IPS-18c (cell line): ENCODE data around the gene RASIP1.

Experiments
- H3K4me3 ChIP-seq: 2 replicates; pipeline ENCODE4 v1.7.0; 2013; ENCODE audit warnings: low read depth, mild to moderate bottlenecking, low read length, moderate library complexity; ENCODE audit not compliant: insufficient read depth
- H3K9me3 ChIP-seq: one replicate; pipeline ENCODE4 v1.6.1; 2013; ENCODE audit warnings: mild to moderate bottlenecking, low read length, moderate library complexity; ENCODE audit not compliant: control insufficient read depth, insufficient read depth

Gene RASIP1

DNA sequence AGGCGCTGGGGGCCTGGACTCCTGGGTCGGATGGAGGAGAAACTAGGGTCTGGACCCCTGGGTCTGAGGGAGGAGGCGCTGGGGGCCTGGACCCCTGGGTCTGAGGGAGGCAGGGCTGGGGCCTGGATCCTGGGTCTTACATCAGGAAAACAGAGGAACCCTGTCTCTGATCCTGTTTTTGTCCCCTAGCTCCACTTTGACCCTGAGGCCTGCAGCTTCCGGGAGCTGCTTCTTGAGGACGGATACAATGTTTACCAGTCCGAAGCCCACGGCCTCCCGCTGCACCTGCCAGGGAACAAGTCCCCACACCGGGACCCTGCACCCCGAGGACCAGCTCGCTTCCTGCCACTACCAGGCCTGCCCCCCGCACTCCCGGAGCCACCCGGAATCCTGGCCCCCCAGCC lies 17.3 kb upstream of the RASIP1 start:
- Histone ChIP-seq H3K9me3 (peaks cover 2% of the 10 kb centered on the region), H3K4me3 (no peak overlapping the region)

DNA sequence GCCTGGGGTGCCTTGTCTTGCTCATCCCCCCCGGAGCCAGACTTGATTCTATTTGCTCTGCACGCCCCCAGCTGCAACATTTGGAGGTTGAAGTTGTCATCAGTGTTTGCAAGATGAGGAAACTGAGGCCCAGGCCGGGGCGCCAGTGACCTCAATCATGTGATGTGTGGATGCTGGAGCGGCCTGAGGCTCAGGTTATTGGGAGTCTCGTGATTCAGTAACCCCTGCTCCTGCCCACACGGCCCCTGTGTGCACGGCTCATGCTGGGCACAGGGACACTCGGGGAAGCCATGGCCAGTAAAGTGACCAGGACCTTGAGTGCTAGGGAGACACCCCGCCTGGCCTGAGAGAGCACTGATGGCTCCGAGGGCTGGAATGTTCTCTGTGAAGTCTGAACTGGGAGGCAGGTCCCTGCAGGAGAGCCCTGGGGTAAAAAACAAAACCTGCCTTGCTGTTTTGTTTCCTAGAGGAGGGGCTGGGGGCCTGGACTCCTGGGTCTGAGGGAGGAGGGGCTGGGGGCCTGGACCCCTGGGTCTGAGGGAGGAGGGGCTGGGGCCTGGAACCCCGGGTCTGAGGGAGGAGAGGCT lies 16.8 kb upstream of the RASIP1 start:
- Histone ChIP-seq H3K4me3 (no peak overlapping the region), H3K9me3 (peaks cover 2% of the 10 kb centered on the region)

DNA sequence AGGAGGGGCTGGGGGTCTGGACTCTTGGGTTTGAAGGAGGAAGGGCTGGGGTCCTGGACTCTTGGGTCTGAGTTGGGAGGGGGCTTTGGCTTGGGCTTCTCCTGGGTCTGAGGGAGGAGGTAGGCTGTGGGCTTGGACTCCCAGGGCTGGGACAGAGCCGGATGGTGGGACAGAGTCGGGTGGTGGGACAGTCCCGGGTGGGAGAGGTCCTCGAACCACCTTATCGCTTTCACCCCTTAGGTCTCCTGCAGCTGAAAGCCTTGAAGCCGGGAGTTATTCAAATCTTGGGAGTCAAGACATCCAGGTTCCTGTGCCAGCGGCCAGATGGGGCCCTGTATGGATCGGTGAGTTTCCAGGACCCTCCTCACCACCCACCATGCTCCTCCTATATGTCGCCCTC lies 16.3 kb upstream of the RASIP1 start:
- peaks cover 2% of the 10 kb centered on the region for H3K9me3 ChIP-seq
- H3K4me3 ChIP-seq = no peak overlapping the region

DNA sequence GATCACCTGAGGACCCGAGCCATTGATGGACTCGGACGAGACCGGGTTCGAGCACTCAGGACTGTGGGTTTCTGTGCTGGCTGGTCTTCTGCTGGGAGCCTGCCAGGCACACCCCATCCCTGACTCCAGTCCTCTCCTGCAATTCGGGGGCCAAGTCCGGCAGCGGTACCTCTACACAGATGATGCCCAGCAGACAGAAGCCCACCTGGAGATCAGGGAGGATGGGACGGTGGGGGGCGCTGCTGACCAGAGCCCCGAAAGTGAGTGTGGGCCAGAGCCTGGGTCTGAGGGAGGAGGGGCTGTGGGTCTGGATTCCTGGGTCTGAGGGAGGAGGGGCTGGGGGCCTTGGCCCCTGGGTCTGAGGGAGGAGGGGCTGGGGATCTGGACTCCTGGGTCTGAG lies 15.8 kb upstream of the RASIP1 start:
- peaks cover 2% of the 10 kb centered on the region for H3K9me3 ChIP-seq
- H3K4me3 ChIP-seq = no peak overlapping the region

DNA sequence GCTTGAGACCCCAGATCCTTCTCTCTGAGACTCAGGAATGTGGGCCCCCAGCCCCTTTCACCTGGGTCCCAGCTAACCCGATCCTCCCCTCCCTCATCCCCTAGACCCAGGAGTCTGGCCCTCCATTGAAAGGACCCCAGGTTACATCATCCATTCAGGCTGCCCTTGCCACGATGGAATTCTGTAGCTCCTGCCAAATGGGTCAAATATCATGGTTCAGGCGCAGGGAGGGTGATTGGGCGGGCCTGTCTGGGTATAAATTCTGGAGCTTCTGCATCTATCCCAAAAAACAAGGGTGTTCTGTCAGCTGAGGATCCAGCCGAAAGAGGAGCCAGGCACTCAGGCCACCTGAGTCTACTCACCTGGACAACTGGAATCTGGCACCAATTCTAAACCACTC lies 15.4 kb upstream of the RASIP1 start:
- H3K4me3 ChIP-seq = no peak overlapping the region
- peaks cover 2% of the 10 kb centered on the region for H3K9me3 ChIP-seq

DNA sequence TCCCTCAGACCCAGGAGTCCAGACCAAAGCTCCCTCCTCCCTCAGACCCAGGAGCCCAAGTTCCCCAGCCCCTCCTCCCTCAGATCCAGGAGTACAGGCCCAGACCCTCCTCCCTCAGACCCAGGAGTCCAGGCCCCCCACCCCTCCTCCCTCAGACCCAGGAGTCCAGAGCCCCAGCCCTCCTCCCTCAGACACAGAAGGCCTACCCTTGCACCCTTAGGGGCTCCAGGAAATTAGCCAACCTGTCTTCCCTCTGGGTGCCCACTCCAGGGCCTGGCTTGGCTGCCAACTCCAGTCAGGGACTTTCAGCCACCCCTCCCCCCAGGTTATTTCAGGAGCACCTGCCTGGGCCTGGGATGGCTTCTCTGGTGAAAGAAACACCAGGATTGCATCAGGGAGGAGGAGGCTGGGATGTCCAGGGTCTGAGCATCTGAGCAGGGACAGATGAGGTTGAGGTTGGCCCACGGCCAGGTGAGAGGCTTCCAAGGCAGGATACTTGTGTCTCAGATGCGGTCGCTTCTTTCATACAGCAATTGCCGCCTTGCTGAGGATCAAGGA lies 14.8 kb upstream of the RASIP1 start, which contains the start of gene FGF21:
TSS of gene FGF21 (plus strand) at position 441 of the 558 bp plus-strand sequence. CDS start 713 bp downstream, outside the sequence.
- Histone ChIP-seq H3K9me3 (peaks cover 2% of the 10 kb centered on the region), H3K4me3 (no peak within 1 kb of the TSS)

DNA sequence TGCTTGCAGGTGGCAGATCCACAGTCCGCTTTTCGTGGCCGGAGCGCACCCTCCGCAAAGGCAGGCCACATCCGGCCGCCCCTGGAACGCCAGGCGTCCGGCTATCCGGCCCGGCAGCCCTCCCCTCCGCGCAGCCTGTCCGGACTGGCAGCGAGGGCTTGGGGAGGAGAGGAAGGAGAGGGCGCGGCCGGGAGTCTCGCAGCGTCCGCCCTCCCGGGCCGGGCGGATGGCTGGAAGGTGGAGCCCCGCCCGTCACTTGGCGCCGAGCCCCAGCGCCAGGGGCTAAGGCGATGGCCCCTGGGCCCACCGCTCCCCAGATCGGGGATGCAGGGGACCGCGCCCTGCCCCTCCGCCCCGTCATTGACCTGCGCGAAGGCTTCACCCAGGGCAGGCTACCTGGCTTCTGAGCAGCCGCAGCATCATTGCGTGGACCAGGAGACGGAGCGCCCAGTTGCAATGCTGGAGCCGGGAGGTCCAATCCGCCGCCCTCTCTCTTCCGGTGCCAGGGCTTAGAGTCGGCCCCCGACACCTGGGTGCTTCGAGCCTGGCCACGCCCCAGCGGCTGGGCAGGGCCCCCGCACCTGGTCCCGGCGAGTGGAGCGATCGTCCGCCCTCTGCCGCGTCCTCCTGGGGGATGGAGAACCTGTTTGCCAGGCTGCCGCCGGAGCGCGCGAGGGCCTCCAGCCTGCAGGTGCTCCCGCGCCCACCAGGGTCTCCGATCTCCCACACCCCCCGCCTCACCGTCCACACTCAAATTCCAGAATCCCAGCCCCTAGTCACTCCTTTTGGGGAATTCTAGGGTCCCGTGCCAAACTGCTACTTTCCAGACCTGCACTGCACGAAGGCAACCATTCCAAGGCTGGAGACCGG lies 12.3 kb upstream of the RASIP1 start, which contains the start of gene FUT1:
TSS of gene FUT1 (minus strand) at position 146 of the 870 bp plus-strand sequence. CDS start 1,360 bp downstream, outside the sequence.
- Histone ChIP-seq H3K4me3 (peak within 1 kb of the TSS; percentile 92), H3K9me3 (no peaks in the 10 kb centered on the region)

DNA sequence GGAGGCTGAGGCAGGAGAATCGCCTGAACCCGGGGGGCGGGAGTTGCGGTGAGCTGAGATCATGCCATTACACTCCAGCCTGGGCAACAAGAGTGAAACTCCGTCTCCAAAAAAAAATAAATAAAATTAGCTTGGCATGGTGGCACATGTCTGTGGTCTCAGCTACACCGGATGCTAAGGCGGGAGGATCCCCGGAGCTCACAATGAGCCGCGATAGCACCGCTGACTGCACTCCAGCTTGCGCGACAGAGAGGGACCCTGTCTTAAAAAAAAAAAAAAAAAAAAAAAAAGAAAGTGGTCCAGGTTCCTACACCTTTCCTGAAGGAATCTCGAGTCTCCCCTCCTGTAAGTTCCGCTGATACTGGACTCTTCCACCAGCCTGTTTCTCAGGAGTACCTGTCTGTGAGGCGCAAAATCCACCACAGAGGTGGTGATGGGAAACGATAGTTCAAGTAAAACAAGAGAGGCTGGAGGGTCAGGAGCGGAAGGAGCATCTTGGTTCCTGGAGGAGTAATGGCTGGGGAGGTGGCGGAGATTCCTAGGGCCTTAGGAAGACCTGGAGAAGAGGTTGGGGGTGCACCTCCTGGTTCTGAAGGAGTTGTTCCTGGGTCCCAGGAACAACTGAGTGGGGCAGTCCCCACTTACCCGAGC lies 11.6 kb upstream of the RASIP1 start:
- Histone ChIP-seq H3K9me3 (no peaks in the 10 kb centered on the region), H3K4me3 (peak overlapping the region; percentile 92)

DNA sequence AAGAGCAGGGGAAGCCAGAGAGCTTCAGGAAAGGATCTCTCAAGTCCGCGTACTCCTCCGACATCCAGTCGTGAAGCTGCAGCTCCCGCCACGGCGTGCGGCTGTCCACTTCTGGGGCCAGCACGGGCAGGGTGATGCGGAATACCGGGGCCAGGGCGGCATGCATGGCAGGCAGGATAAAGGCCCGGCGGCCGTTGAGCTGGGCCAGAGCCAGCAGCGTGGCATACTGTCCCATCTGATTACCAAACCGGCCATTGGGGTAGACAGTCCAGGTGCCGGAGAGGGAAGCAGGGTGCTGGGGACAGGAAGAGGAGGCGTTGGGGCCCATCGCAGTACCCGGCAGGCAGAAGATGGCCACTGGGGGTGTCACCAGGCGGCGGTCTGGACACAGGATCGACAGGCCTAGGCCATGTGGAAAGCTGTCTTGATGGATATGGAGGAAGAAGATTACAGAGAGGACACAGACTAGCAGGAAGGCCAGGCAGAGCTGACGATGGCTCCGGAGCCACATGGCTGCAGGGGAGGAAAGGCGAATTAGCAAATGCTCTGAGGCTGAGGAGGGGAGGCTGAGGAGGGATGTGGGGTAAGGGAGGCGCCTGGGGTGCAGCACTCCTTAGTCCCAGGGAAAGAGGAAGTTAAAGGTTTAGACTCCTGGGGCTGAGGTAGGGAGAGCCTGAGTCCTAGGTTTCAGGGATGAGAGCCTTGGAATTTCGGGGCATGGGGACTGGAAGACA lies 10.5 kb upstream of the RASIP1 start:
- H3K4me3 ChIP-seq = 0 out of 2 replicates have a peak overlapping the region, but pooled peaks have one; percentile 6

DNA sequence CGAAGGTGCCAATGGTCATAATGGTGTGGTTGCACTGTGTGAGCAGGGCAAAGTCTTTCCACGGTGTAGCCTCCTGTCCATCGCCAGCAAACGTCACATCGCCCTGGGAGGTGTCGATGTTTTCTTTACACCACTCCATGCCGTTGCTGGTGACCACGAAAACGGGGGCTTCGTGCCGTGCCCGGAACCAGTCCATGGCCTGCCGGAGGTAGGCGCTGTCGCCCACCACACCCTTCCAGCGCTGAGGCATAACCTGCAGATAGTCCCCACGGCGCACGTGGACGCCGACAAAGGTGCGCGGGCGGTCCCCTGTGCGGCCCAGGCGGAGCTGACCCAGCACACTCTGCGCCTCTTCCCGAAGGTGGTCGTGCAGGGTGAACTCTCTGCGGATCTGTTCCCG lies 9.9 kb upstream of the RASIP1 start:
- no peak overlapping the region for H3K4me3 ChIP-seq
- H3K9me3 ChIP-seq = no peaks in the 10 kb centered on the region

More for the DNA sequence above, 10.5 kb upstream of the RASIP1 start:
- H3K9me3 ChIP-seq = no peaks in the 10 kb centered on the region

DNA sequence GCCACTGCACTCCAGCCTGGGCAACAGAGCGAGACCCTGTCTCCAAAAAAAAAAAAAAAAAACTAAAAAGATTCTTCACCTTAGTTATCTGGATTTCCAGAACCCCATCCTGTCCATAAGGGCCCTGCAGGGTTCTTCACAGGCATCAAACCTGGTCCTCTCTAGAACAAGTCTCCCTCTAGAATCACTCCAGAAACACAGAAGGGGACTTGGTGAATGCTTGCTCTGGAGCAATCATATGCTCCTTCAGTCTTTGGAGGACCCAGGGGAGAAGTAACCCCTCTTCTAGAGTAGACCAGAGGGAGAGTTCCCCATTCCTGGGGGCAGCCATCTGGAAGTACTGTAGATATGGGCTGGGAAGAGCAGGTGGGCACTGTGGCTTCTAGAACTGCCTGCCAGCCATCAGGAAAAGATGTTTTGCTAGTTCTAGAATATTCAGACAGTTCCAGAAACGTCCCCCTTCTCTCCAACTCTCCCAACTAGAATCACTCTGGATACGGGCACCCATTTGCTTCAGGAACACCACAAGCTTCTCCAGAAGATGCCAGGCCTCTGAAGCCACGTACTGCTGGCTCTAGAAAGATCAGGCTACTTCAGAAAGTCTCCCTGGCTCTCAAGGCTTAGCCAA lies 9.3 kb upstream of the RASIP1 start:
- Histone ChIP-seq H3K4me3 (no peak overlapping the region), H3K9me3 (no peaks in the 10 kb centered on the region)

DNA sequence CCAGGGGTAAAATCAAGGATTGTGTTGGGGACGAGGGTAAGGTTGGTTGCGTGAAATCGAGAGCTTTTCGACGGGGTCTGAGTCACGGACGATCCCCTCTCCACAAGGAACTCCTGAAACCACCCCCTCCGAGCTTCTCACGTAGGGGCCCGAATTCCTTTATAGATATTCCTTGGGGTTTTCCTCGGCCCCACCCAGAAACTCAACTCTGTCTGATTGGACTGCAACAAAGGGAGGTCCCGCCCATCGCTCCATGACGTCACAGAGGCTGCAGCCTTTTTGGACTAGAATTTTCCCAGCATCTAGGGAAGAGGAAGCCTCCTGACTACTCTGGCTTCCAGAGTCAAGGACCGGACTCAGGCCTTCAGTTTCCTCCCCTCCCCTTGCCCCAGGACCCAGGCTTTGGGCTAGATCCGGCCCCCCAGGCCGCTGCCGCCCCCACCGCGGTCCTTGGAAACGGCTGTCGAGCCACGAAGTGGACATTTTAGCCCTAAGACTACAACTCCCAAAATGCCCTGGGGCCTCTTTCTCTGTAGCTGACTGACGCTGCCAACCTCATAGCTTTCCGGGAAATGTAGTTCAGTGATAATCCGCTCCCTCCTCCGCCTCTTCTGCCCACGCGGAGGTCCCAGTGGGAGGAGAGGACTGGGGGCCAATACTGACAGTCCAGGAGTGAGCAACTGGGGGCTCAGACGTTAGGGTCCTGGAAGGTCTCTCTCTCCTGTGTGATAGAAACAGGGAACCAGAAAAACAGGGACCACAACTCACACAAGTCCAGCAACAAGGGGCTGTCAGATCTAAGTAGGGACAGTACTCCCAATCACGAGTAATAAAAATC lies 6.5 kb upstream of the RASIP1 start, which contains the start of gene IZUMO1:
TSS of gene IZUMO1 (minus strand) at position 172 of the 838 bp plus-strand sequence. CDS start 1,050 bp downstream, outside the sequence.
- Histone ChIP-seq H3K4me3 (peak within 1 kb of the TSS; percentile 73), H3K9me3 (no peaks in the 10 kb centered on the region)

DNA sequence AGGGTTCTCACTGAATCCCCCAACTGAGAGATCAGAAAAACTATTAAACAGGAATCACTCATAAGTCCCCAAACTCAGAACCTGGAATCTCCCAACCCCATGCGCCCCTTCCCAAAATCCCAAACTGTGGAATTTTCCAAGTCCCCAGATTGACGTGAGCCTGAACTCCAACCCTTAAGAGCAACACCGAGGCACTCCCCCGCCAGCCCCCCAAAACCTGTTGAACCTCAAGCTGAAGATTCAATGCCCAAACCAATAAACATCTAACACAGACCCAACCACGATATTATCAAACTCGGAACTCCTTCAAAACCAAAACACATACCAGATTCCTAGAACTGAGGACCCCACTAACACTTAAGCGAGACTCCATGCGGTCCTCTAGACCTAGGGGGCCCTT lies 5.7 kb upstream of the RASIP1 start:
- Histone ChIP-seq H3K4me3 (peak overlapping the region; percentile 73; the same call in 1 of the 2 replicates), H3K9me3 (no peaks in the 10 kb centered on the region)

DNA sequence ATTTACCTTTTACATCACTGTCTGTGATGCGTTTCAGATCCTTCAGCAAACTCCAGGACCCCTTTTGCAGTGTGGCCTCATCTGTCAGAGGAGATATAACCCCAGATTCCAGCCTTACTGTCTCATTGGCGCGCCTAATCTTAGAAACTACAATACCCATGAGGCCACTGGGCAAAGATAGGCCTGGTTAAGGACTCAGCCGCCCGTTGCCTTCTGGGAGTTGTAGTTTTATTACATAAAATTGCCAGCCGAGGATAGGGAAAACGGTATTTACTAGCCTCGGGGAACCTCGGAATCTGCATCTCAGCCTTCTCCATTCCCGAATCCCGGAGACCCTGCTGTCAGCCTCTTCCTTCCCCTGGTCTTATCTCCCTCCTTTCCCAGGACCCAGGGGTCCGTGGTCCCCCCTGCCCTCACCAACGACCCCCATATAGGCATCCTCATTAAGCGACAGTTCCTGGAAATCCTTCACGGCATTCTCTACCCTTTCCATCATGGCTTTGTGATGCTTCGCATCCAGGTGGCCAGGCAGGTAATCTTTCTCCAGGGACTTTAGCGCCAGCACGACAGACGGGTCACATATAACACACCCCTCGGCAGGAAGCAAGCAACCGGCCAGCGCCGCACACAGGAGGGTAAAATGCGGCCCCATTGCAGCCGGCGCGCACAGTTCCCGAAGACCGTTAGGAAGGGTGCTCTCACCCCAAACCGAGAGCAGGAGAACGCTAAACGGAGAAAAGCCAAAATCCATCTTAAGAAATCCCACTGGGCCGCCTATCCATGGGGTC lies 5.0 kb upstream of the RASIP1 start:
- no peaks in the 10 kb centered on the region for H3K9me3 ChIP-seq
- no peak overlapping the region; the same call in 1 of the 2 replicates for H3K4me3 ChIP-seq

DNA sequence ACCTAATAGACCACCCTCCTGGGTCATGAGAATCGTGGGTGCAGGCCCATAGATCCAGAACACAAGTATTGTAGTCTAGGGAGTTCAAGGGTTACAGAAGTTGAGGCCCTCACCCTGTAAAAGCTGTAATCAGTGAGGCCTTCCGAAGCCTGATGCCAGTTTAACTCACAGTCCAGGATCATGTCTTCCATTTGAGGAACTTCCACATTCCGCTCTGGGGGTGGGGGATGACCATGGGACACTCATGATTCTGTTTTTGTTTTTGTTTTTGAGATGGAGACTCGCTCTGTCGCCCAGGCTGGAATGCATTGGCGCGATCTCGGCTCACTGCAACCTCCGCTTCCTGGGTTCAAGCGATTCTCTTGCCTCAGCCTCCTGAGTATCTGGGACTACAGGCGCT lies 1.7 kb upstream of the RASIP1 start:
- Histone ChIP-seq H3K4me3 (peak overlapping the region; percentile 25; the same call in 1 of the 2 replicates), H3K9me3 (peaks cover 2% of the 10 kb centered on the region)
